ENCODE measurements around the gene GTF2H2C. TPM values are rescaled to one million over a fixed set of nuclear protein-coding genes. Genes with fewer than 3 reads are reported as not detected.
"Not testable (repeated sequence)": the region's sequence is repeated elsewhere in the genome, so short reads cannot be mapped to it uniquely, and the experiment has no call there.

Gene GTF2H2C
- total and polyA plus RNA-seq, 4 donors: 9.4 to 27.0 (median 19.8) TPM

DNA sequence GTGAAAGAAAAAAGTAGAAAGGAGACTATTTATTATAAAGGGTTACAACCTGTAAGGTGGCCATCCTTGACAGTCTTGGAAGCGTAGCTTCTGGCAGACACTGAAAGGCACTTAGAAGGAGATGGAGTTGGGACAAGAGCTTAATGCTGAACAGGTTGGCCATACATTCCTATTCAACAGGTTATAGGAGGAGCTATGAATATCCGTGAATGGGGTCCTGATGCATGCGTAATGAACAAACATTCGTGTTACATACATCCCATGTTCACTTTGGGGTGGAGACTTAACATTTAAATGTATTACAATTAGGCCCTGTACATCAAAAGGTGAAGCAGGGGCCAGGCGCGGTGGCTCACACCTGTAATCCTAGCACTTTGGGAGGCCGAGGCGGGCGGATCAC lies 33.3 kb upstream of the GTF2H2C start:
- WGBS, 2 donors: 93 to 95% methylated on average over 9 of the region's 9 CpGs
- ATAC-seq (ENCODE audit: low FRiP score) (no peak), DNase-seq (no peak)
- Histone ChIP-seq H3K4me1 (ENCODE audit: control insufficient read depth in 1 of 2, insufficient read depth in 2 of 2, low read length in 2 of 2) (no peaks in the 10 kb centered on the region), H3K36me3 (ENCODE audit: control insufficient read depth in 1 of 2, insufficient read depth in 2 of 2, low read length in 1 of 2) (no peaks in the 10 kb centered on the region), H3K27me3 (ENCODE audit: control insufficient read depth in 1 of 2, insufficient read depth in 2 of 2, low read length in 1 of 2) (peaks cover 0 to 1% of the 10 kb centered on the region in 2 donors), H3K27ac (ENCODE audit: low read depth in 1 of 2, low read length in 2 of 2) (no peak overlapping the region), H3K9me3 (ENCODE audit: control insufficient read depth, low read length) (no peaks in the 10 kb centered on the region), H3K4me3 (ENCODE audit: low read length in 2 of 2) (no peak overlapping the region)
- intact Hi-C loops (cut with DNase I): no loop called here

DNA sequence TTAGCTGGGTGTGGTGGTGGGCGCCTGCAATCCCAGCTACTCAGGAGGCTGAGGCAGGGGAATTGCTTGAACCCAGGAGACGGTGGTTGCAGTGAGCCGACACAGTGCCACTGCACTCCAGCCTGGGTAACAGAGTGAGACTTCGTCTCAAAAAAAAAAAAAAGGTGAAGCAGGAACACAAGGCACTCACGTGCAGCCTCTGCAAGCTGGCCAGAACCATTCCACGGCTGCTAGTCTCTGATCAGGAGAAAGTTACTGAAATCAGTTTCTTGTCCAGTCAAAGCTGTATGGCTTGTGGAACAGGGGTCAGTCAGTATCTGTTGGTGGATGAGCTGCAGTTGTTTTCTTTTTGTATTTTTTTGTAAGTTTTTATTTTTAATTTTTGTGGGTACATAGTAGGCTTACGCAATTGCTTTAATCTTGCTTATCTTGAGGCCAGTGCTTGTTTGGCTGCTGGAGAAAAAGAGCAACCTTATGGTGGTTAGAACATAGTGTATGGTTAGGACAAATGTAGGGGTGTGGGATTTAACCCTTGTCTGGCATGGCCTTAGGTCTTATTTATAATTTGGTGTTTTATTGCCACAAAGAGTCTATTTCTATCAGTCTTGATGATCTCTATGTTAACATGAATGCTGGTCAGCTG lies 32.7 kb upstream of the GTF2H2C start:
- 81 to 84% methylated on average over 7 of the region's 7 CpGs for WGBS, 2 donors

DNA sequence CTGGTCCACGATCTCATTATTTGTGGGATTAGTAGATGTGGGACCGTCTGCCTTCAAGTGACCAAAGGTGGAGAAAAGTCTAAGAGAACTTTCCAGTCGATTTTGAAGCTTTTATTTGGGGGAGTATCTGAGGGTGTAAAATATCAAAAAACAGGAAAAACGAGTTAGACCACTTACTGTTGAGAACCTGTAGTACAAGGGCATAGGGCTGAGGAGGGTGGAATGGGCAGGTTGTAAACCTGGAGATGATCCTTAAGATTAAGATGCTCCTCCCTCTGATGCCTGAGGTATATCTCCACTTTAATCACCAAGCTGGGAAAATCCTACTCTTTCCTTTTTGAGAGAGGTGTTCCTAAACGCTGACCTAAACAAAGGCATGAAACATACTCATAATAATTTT lies 32.0 kb upstream of the GTF2H2C start:
- ATAC-seq (ENCODE audit: low FRiP score) (no peak), DNase-seq (no peak)
- H3K36me3 ChIP-seq (ENCODE audit: control insufficient read depth in 1 of 2, insufficient read depth in 2 of 2, low read length in 1 of 2): no peaks in the 10 kb centered on the region
- H3K4me3 ChIP-seq (ENCODE audit: low read length in 2 of 2): no peak overlapping the region
- no peak overlapping the region for H3K27ac ChIP-seq (ENCODE audit: low read depth in 1 of 2, low read length in 2 of 2)
- 63 to 66% methylated on average over 5 of the region's 5 CpGs for WGBS, 2 donors
- no peaks in the 10 kb centered on the region for H3K9me3 ChIP-seq (ENCODE audit: control insufficient read depth, low read length)
- H3K27me3 ChIP-seq (ENCODE audit: control insufficient read depth in 1 of 2, insufficient read depth in 2 of 2, low read length in 1 of 2): peaks cover 0 to 1% of the 10 kb centered on the region in 2 donors
- no peaks in the 10 kb centered on the region for H3K4me1 ChIP-seq (ENCODE audit: control insufficient read depth in 1 of 2, insufficient read depth in 2 of 2, low read length in 2 of 2)
- intact Hi-C loops (cut with DNase I): no loop called here

More for the DNA sequence above, 32.7 kb upstream of the GTF2H2C start:
- H3K9me3 ChIP-seq (ENCODE audit: control insufficient read depth, low read length): no peaks in the 10 kb centered on the region
- intact Hi-C loops (cut with DNase I): no loop called here
- no peak for DNase-seq
- no peaks in the 10 kb centered on the region for H3K4me1 ChIP-seq (ENCODE audit: control insufficient read depth in 1 of 2, insufficient read depth in 2 of 2, low read length in 2 of 2)
- no peak overlapping the region for H3K27ac ChIP-seq (ENCODE audit: low read depth in 1 of 2, low read length in 2 of 2)
- ATAC-seq (ENCODE audit: low FRiP score): no peak
- H3K36me3 ChIP-seq (ENCODE audit: control insufficient read depth in 1 of 2, insufficient read depth in 2 of 2, low read length in 1 of 2): no peaks in the 10 kb centered on the region
- H3K27me3 ChIP-seq (ENCODE audit: control insufficient read depth in 1 of 2, insufficient read depth in 2 of 2, low read length in 1 of 2): peaks cover 0 to 1% of the 10 kb centered on the region in 2 donors
- no peak overlapping the region for H3K4me3 ChIP-seq (ENCODE audit: low read length in 2 of 2)

DNA sequence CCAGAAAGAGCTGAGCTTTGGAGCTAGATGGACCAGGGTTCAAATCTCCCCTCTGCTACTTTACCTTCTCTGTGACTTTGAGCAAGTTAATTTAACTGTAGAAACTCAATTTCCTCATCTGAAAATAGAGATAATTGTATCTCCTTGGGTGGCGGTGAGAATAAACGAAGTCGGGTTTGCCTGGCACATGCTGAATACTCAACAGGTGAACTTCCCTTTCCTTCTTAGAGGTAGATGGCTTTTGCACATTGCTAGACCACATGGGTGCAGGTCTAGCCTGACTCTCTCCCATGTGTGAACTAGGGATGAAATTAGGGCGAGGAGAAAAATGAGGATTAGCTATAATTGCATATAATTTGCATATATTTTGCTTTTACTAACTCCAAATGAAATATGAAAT lies 31.4 kb upstream of the GTF2H2C start:
- Histone ChIP-seq H3K27me3 (ENCODE audit: control insufficient read depth in 1 of 2, insufficient read depth in 2 of 2, low read length in 1 of 2) (peaks cover 0 to 1% of the 10 kb centered on the region in 2 donors), H3K4me1 (ENCODE audit: control insufficient read depth in 1 of 2, insufficient read depth in 2 of 2, low read length in 2 of 2) (no peaks in the 10 kb centered on the region), H3K9me3 (ENCODE audit: control insufficient read depth, low read length) (no peaks in the 10 kb centered on the region), H3K36me3 (ENCODE audit: control insufficient read depth in 1 of 2, insufficient read depth in 2 of 2, low read length in 1 of 2) (no peaks in the 10 kb centered on the region), H3K27ac (ENCODE audit: low read depth in 1 of 2, low read length in 2 of 2) (no peak overlapping the region), H3K4me3 (ENCODE audit: low read length in 2 of 2) (no peak overlapping the region)
- no peak for DNase-seq
- WGBS, 2 donors: 83 to 87% methylated on average over 4 of the region's 4 CpGs
- ATAC-seq (ENCODE audit: low FRiP score): no peak
- intact Hi-C loops (cut with DNase I): no loop called here

DNA sequence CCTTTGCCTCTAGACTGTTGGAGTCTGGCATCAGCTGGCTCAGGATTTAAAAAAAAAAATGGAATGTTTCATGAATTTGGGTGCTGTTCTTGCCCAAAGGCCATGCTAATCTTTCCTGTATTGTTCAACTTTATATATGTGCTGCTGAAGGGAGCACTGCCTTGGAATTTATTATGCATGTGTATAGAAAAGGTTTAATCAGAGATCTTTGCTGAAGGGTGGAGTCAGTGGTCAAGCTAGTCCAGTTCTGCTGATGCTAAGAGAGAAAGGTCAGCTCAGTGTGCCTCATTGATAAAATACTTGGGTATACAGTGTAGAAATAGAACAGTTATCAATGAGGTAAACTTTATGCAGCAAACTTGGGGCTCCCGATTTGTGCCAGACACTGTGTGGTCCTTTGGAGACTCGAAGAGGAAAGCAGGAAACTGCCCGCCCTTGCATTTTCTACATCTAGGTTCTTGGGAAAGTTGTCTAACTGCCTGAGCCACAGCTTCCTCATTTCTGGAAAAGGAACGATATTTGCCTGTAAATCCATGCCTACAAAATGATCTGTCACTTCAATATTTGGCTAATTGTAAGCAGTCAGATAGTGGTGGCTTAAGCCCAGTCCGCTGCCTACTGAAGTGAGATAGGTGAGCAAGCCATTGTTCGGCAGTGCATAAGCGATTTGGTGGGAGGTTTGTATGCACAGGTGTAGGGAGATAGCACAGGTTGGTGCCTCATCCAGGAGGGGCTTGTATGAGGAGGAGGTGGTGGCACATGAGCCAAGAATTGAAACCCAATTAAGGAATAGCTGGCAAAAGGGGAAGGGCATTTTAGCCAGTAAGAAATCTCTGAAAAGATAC lies 29.2 kb upstream of the GTF2H2C start:
- WGBS, 2 donors: 78% methylated on average over 7 of the region's 7 CpGs
- no peak for DNase-seq
- ATAC-seq (ENCODE audit: low FRiP score): no peak

DNA sequence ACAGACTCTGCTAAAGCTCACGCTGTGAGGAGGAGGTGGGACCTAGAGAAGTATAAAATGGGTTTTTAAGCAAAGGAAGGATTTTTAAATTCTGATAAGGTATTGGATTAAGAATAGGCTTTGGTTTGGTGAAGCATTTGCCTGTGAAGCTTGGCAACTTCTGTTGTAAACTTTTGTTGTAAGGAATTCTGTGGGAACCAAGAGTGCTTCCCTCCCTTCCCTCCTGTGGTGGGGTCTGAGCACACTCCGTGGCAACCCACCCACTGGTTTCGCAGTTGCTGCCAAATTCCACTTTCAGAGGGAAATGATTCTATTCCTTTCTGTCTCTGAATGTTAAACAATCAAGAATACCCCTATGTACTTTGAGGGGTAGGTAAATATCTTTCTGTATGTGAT lies 28.6 kb upstream of the GTF2H2C start:
- Histone ChIP-seq H3K27ac (ENCODE audit: low read depth in 1 of 2, low read length in 2 of 2) (no peak overlapping the region), H3K4me1 (ENCODE audit: control insufficient read depth in 1 of 2, insufficient read depth in 2 of 2, low read length in 2 of 2) (no peaks in the 10 kb centered on the region), H3K4me3 (ENCODE audit: low read length in 2 of 2) (no peak overlapping the region), H3K36me3 (ENCODE audit: control insufficient read depth in 1 of 2, insufficient read depth in 2 of 2, low read length in 1 of 2) (no peaks in the 10 kb centered on the region), H3K9me3 (ENCODE audit: control insufficient read depth, low read length) (no peaks in the 10 kb centered on the region), H3K27me3 (ENCODE audit: control insufficient read depth in 1 of 2, insufficient read depth in 2 of 2, low read length in 1 of 2) (peaks cover 0 to 1% of the 10 kb centered on the region in 2 donors)
- intact Hi-C loops (cut with DNase I): no loop called here
- 26 to 29% methylated on average over 3 of the region's 3 CpGs for WGBS, 2 donors
- ATAC-seq (ENCODE audit: low FRiP score) (no peak), DNase-seq (no peak)

More for the DNA sequence above, 29.2 kb upstream of the GTF2H2C start:
- Histone ChIP-seq H3K36me3 (ENCODE audit: control insufficient read depth in 1 of 2, insufficient read depth in 2 of 2, low read length in 1 of 2) (no peaks in the 10 kb centered on the region), H3K27ac (ENCODE audit: low read depth in 1 of 2, low read length in 2 of 2) (no peak overlapping the region), H3K9me3 (ENCODE audit: control insufficient read depth, low read length) (no peaks in the 10 kb centered on the region), H3K4me3 (ENCODE audit: low read length in 2 of 2) (no peak overlapping the region), H3K4me1 (ENCODE audit: control insufficient read depth in 1 of 2, insufficient read depth in 2 of 2, low read length in 2 of 2) (no peaks in the 10 kb centered on the region), H3K27me3 (ENCODE audit: control insufficient read depth in 1 of 2, insufficient read depth in 2 of 2, low read length in 1 of 2) (peaks cover 0 to 1% of the 10 kb centered on the region in 2 donors)
- intact Hi-C loops (cut with DNase I): no loop called here

DNA sequence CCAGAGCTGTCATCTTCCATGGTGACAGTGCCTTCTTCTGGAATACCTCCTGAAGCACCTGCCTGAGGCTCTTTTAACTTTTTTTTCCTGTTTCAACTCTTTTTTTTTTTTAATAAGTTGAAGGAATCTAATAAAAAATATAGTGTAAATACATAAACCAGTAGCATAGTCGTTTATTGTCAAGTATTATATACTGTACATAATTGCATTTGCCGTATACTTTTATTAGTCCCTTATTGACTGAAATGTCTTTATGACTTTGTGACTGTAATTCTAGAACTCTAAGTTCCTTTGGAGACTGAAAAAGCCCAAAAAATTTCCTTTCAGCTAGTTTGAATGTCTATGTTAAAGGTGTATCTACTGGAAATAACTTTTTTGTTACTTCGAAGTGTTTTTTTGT lies 22.1 kb upstream of the GTF2H2C start:
- H3K4me1 ChIP-seq (ENCODE audit: control insufficient read depth in 1 of 2, insufficient read depth in 2 of 2, low read length in 2 of 2); H3K27ac ChIP-seq (ENCODE audit: low read depth in 1 of 2, low read length in 2 of 2); ATAC-seq (ENCODE audit: low FRiP score); H3K4me3 ChIP-seq (ENCODE audit: low read length in 2 of 2); H3K36me3 ChIP-seq (ENCODE audit: control insufficient read depth in 1 of 2, insufficient read depth in 2 of 2, low read length in 1 of 2); H3K9me3 ChIP-seq (ENCODE audit: control insufficient read depth, low read length); H3K27me3 ChIP-seq (ENCODE audit: control insufficient read depth in 1 of 2, insufficient read depth in 2 of 2, low read length in 1 of 2); intact Hi-C loops (cut with DNase I); DNase-seq: not testable (repeated sequence)
- WGBS, 2 donors: 82 to 88% methylated on average over 3 of the region's 3 CpGs

DNA sequence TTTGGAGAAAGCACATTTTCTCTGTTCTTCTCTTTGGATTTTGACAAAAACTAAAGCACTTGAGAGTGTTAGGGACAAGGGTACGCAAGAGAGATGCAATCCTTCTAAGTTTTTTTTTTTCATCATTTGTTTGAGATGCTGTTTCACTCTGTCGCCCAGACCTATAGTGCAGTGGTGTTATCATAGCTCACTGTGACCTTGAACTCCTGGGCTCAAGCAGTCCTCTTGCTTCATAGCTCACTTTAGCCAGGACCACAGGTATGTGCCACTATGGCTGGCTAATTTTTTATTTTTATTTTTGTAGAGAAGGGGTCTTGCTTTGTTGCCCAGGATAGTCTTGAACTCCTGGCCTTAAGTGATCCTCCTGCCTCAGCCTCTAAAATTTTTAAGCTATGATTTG lies 21.3 kb upstream of the GTF2H2C start:
- H3K4me1 ChIP-seq (ENCODE audit: control insufficient read depth in 1 of 2, insufficient read depth in 2 of 2, low read length in 2 of 2); DNase-seq; H3K36me3 ChIP-seq (ENCODE audit: control insufficient read depth in 1 of 2, insufficient read depth in 2 of 2, low read length in 1 of 2); H3K9me3 ChIP-seq (ENCODE audit: control insufficient read depth, low read length); ATAC-seq (ENCODE audit: low FRiP score); H3K27me3 ChIP-seq (ENCODE audit: control insufficient read depth in 1 of 2, insufficient read depth in 2 of 2, low read length in 1 of 2); H3K27ac ChIP-seq (ENCODE audit: low read depth in 1 of 2, low read length in 2 of 2); H3K4me3 ChIP-seq (ENCODE audit: low read length in 2 of 2); intact Hi-C loops (cut with DNase I): not testable (repeated sequence)
- WGBS, 2 donors: 90 to 100% methylated on average over 1 of the region's 2 CpGs

DNA sequence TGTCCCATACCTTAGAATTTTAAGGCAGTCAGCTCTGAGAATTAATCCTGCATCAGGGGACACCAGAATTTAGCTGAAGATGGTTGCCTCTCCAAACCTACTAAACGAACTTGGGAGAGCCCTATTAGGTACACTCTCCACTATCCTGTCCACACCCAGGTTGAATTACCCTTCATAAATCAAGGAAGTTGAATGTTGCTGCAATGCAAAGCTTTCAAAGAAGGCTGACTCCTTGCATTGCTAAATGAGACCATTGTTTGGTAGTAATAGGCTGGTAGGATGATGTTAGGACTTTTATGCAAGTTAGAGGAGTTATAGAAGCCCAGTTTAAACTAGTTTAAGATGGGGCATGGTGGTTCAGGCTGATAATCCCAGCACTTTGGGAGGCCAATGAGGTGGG lies 18.6 kb upstream of the GTF2H2C start:
- WGBS, 2 donors: no CpG with 5 or more reads among the region's 1 CpG
- H3K36me3 ChIP-seq (ENCODE audit: control insufficient read depth in 1 of 2, insufficient read depth in 2 of 2, low read length in 1 of 2); ATAC-seq (ENCODE audit: low FRiP score); intact Hi-C loops (cut with DNase I); H3K27me3 ChIP-seq (ENCODE audit: control insufficient read depth in 1 of 2, insufficient read depth in 2 of 2, low read length in 1 of 2); H3K4me1 ChIP-seq (ENCODE audit: control insufficient read depth in 1 of 2, insufficient read depth in 2 of 2, low read length in 2 of 2); H3K27ac ChIP-seq (ENCODE audit: low read depth in 1 of 2, low read length in 2 of 2); H3K4me3 ChIP-seq (ENCODE audit: low read length in 2 of 2); DNase-seq; H3K9me3 ChIP-seq (ENCODE audit: control insufficient read depth, low read length): not testable (repeated sequence)
